Stomach smooth muscle (tissue), 2 donors: ENCODE data around the gene SIM1.

Source experiments
- H3K27ac ChIP-seq: one replicate; pipeline ENCODE4 v1.7.0; 2013; ENCODE audit warnings: mild to moderate bottlenecking, low read length, inconsistent platforms
- H3K27me3 ChIP-seq, 2 donors: one replicate each; pipeline ENCODE4 v1.7.0; 2013; ENCODE audit warnings: low read length in 2 of 2; ENCODE audit not compliant: insufficient read depth in 2 of 2, control insufficient read depth in 1 of 2
- H3K36me3 ChIP-seq, 2 donors: one replicate each; pipeline ENCODE4 v1.7.0; 2013; ENCODE audit warnings: low read length in 2 of 2; ENCODE audit not compliant: control insufficient read depth in 2 of 2, insufficient read depth in 2 of 2
- H3K4me1 ChIP-seq: one replicate; pipeline ENCODE4 v1.7.0; 2013; ENCODE audit warnings: low read length; ENCODE audit not compliant: control insufficient read depth, insufficient read depth
- H3K4me3 ChIP-seq, 2 donors: one replicate each; pipeline ENCODE4 v1.7.0; 2013; ENCODE audit warnings: low read length in 2 of 2
- H3K9ac ChIP-seq, 2 donors: one replicate each; pipeline ENCODE4 v1.7.0; 2013; ENCODE audit warnings: low read length in 2 of 2, mild to moderate bottlenecking in 1 of 2
- H3K9me3 ChIP-seq, 2 donors: one replicate each; pipeline ENCODE4 v1.7.0; 2013; ENCODE audit warnings: low read length in 2 of 2; ENCODE audit not compliant: control insufficient read depth in 2 of 2
- donor health status: healthy.
- donor health status: Pancreatic carcinoma.

Gene SIM1

GRCh38 chr6:100461917-100462705 is 2.6 kb downstream of the SIM1 start:
- Histone ChIP-seq H3K27me3 (peaks cover 88 to 98% of the 10 kb centered on the region in 2 donors), H3K36me3 (no peaks in the 10 kb centered on the region), H3K27ac (no peak overlapping the region), H3K9me3 (peaks cover 0 to 8% of the 10 kb centered on the region in 2 donors), H3K9ac (no peak overlapping the region), H3K4me3 (no peak overlapping the region), H3K4me1 (peaks cover 11% of the 10 kb centered on the region)

GRCh38 chr6:100461278-100461916 is 3.3 kb downstream of the SIM1 start:
- Histone ChIP-seq H3K9me3 (peaks cover 0 to 7% of the 10 kb centered on the region in 2 donors), H3K4me3 (no peak overlapping the region), H3K27ac (no peak overlapping the region)

GRCh38 chr6:100460650-100461204 is 4.0 kb downstream of the SIM1 start:
- peaks cover 0 to under 1% of the 10 kb centered on the region in 2 donors for H3K9me3 ChIP-seq
- no peak overlapping the region for H3K27ac ChIP-seq
- no peak overlapping the region for H3K4me3 ChIP-seq
- peaks cover 11% of the 10 kb centered on the region for H3K4me1 ChIP-seq
- H3K27me3 ChIP-seq, result peaks cover 87 to 98% of the 10 kb centered on the region in 2 donors
- no peaks in the 10 kb centered on the region for H3K36me3 ChIP-seq
- no peak overlapping the region for H3K9ac ChIP-seq

More at GRCh38 chr6:100461278-100461916, 3.3 kb downstream of the SIM1 start:
- H3K27me3 ChIP-seq, result peaks cover 87 to 98% of the 10 kb centered on the region in 2 donors
- no peaks in the 10 kb centered on the region for H3K36me3 ChIP-seq
- H3K9ac ChIP-seq, result no peak overlapping the region
- H3K4me1 ChIP-seq, result peaks cover 11% of the 10 kb centered on the region

GRCh38 chr6:100459592-100460184 is 5.0 kb downstream of the SIM1 start:
- Histone ChIP-seq H3K36me3 (no peaks in the 10 kb centered on the region), H3K4me3 (no peak overlapping the region), H3K27me3 (peaks cover 87 to 98% of the 10 kb centered on the region in 2 donors), H3K27ac (no peak overlapping the region), H3K9me3 (no peaks in the 10 kb centered on the region), H3K4me1 (peaks cover 7% of the 10 kb centered on the region), H3K9ac (no peak overlapping the region)

- H3K36me3 ChIP-seq, result no peaks in the 10 kb centered on the region
- H3K4me3 ChIP-seq, result no peak overlapping the region
- no peak overlapping the region for H3K9ac ChIP-seq
- no peak overlapping the region for H3K27ac ChIP-seq
- H3K27me3 ChIP-seq, result peaks cover 87 to 98% of the 10 kb centered on the region in 2 donors
- peaks cover 4% of the 10 kb centered on the region for H3K4me1 ChIP-seq
- H3K9me3 ChIP-seq, result no peaks in the 10 kb centered on the region
Measured at GRCh38 chr6:100458841-100459591, 5.7 kb downstream of the SIM1 start.

- H3K9ac ChIP-seq, result no peak overlapping the region
- H3K4me1 ChIP-seq, result peaks cover 5% of the 10 kb centered on the region
- peaks cover 84 to 97% of the 10 kb centered on the region in 2 donors for H3K27me3 ChIP-seq
Measured at GRCh38 chr6:100457311-100457990, 7.3 kb downstream of the SIM1 start.

GRCh38 chr6:100456908-100457235 is 7.8 kb downstream of the SIM1 start:
- H3K9ac ChIP-seq, result no peak overlapping the region

More at GRCh38 chr6:100457311-100457990, 7.3 kb downstream of the SIM1 start:
- no peak overlapping the region for H3K27ac ChIP-seq
- no peaks in the 10 kb centered on the region for H3K9me3 ChIP-seq
- H3K4me3 ChIP-seq, result no peak overlapping the region
- no peaks in the 10 kb centered on the region for H3K36me3 ChIP-seq

GRCh38 chr6:100456141-100456907 is 8.4 kb downstream of the SIM1 start:
- no peak overlapping the region for H3K27ac ChIP-seq
- H3K9ac ChIP-seq, result no peak overlapping the region
- no peaks in the 10 kb centered on the region for H3K36me3 ChIP-seq
- no peak overlapping the region for H3K4me3 ChIP-seq
- peaks cover 5% of the 10 kb centered on the region for H3K4me1 ChIP-seq
- H3K9me3 ChIP-seq, result no peaks in the 10 kb centered on the region
- H3K27me3 ChIP-seq, result peaks cover 85 to 96% of the 10 kb centered on the region in 2 donors

More at GRCh38 chr6:100456908-100457235, 7.8 kb downstream of the SIM1 start:
- H3K36me3 ChIP-seq, result no peaks in the 10 kb centered on the region
- peaks cover 5% of the 10 kb centered on the region for H3K4me1 ChIP-seq
- H3K27ac ChIP-seq, result no peak overlapping the region
- H3K9me3 ChIP-seq, result no peaks in the 10 kb centered on the region
- H3K4me3 ChIP-seq, result no peak overlapping the region
- peaks cover 85 to 96% of the 10 kb centered on the region in 2 donors for H3K27me3 ChIP-seq

GRCh38 chr6:100455230-100456124 is 9.2 kb downstream of the SIM1 start:
- no peaks in the 10 kb centered on the region for H3K36me3 ChIP-seq
- H3K4me3 ChIP-seq, result no peak overlapping the region
- H3K27me3 ChIP-seq, result peaks cover 86 to 88% of the 10 kb centered on the region in 2 donors
- no peak overlapping the region for H3K9ac ChIP-seq
- H3K9me3 ChIP-seq, result no peaks in the 10 kb centered on the region
- peaks cover 5% of the 10 kb centered on the region for H3K4me1 ChIP-seq
- no peak overlapping the region for H3K27ac ChIP-seq
